OCI-M1 (cell line): ENCODE measurements around the gene FFAR4.

Experiments
- DNase-seq: peaks from one replicate; lab custom pipeline; 2025; lab: John Stamatoyannopoulos, UW

Gene FFAR4

DNA sequence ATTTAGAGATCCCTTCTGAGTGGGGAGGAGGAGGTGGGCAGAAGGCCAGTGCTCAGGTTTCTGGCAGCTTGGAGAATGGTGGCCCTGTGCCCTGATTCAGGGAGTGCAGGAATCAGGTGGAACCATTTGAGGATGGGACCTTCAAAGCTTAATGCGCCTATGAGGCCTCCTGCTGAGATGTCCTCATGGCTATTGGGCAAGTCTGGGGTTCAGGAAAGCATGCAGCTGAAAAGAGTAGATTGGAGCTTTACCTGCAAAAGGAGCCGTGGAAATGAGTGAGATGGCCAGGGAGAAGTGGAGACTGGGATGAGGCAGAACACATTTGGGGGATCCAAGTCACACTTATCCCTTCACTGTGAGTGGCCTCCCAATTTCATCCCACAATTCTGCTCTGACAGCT is 6.1 kb downstream of the FFAR4 start:
- no peak for DNase-seq

DNA sequence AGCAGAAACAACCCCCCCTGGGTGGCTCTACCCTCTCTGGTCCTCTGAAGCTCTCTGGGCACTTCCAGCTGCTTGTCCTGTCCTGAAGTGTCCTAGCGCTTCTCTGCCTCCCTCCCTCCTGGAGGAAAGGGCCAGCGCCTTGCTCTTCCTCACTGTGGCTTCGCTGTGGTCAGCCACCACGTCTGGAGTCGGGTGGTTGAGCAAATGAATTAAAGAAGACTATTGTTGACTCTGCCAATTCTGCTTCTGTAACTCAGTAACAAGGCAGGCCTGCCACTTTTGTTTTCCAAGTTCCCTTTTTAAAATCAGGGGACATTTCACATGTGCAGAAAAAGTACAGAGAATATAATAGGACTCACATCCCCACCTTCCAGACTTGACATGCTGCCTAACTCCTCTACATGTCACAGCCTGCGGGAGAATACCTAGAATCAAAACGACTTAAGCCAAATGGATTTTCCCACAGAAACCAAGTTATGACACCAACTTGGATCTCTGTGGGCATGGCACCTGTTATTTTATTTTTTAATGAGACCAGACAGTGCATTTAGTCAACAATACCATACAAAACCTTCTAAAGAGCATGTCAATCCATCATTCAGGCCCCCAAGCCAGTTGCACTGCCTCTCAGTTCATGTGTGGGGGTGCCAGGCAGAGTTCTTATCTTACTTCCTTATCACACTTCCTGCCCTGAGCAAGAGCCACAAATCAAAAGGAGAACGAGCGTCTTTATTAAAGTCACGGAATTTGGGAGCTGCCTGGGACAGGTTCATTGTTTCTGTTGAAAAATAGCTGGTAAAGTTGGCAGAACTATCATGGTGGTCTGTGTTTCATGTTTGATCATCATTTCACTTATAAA is 6.8 kb downstream of the FFAR4 start:
- peak; percentile 68 for DNase-seq

DNA sequence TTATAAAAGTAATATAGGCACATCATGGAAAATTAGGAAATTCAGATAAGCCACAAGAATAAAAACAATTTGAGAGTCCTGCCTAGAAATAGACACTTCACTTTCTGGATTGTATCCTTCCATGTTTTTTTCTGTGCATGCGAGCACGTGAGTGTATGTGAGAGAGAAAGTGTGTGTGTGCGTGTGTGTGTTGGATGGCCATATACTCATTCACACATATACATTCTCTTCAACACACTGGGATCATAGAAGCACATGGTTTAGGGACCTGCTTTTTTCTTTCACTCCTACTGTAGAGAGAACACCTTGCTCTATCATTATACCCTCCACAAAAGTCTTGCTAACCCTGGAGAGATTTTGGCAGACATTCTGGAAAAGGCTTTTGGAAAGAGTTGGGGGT is 7.5 kb downstream of the FFAR4 start:
- DNase-seq: no peak

DNA sequence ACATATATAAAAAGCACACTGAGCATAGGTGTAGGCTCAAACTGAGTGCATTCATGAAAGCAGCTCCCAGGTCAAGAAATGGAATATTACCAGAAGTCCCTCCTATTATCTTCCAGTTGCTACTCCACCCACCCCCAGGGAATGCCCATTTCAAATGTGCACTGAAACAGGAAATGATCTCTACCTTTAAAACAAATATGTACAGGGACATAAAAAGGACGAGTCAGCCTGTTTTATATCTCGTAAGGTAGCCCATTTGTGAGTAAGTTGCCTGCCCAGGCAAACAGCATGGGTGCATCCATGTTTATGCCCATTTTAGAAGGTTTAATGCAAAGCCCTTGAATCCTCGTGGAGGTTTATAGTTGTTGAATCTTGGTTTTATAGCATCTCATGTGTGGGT is 10.4 kb downstream of the FFAR4 start:
- no peak for DNase-seq

DNA sequence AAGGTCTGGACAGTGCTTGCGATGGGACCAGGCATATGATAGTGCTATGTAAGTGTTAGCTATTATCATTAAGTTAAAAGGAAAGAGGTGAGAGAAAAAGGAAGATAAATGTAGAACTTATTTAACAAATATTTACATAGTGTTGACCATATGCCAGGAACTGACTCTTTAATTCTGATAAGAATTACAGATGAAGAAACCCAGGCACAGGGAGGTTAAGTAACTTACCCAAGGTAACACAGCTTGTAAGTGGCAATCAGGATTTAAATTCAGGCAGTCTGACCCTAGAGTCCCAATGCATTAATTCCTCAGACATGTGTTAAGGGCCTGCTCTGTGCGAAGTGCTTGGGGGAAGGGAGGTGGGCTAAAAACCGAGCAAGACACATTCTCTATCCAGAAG is 11.1 kb downstream of the FFAR4 start:
- no peak for DNase-seq

DNA sequence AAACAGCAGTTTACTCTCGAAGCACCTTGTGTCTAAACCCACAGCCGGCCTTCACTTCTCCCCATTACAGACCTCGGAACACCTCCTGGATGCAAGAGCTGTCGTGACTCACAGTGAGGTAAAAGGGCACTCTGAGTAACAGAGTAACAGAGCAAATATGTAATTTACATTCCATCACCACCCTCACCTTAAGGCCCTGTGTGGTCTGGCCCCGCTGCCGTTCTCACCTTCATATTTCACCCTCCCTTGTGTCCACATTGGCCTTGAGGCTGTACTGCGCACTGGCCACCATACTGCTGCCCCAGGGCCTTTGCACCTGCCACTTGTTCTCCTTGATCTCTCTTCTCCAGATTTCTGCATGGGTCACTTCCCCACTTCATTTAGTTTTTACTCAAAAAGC is 12.6 kb downstream of the FFAR4 start:
- no peak for DNase-seq

DNA sequence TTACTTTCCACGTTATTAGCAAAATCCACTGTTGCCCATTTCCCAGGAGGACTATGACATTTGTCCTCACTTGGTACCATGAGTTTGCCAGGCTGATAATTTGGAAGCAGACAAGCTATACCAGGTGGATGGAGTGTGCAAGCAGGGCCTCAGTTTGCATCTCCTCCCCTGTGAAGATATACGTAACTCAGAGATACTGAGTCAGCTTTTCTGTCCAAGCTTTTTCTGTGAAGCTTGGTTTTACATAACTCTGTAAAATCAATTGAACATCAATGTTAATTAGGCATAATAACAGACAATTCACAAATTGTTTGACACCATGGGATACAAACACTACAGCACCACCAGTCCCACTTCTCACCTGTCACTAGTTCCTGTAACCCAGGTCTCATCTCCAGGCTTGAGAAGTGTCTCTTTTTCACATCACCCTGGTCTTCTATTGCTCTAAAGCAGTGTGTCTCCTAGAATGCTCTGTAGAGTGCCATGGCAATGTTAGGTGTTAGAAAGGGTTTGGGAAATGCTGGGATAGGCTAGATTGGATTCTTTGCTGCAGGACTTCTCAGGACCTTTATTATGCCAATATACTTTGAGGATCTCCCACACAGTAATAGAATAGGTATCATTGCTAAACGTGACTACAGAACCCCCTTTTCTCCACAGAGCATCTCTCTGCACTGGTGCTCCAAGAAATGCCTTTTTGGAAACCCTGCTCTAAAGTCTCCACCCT is 13.7 kb downstream of the FFAR4 start:
- DNase-seq: no peak

DNA sequence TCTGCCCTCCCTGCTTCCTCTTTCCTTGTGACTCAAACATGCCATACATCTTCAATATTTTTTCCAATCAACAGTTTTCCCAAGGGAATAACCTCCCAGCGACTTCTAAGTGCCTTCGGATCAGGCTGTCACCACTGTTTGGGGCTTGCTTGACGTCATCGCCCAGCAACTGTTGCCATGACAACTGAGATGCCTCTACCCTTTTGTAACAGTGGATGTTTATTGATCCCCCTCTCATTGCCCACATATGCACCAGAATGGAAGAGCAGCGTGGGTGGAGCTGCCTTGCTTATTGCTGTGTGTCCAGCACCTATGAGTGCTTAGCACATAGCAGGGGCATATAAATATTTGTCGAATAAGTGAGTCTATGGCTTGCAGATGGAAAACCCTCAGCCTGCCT is 14.4 kb downstream of the FFAR4 start:
- DNase-seq: no peak

DNA sequence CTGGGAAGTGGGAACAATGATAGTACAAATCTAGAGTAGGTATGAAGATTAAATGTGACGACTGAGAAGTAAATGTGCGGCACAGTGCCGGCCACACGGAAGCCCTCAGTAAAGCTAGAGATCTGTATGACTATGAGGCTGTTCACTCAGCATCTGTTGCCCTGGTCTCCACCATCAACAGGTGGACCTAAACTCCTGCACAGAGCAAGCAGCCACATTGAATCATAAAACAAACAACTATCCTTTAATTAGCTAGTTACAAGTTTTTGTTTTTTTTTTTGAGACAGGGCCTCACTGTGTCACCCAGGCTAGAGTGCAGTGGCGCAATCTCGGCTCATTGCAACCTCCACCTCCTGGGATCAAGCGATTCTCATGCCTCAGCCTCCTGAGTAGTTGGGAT is 18.0 kb downstream of the FFAR4 start:
- DNase-seq: no peak

DNA sequence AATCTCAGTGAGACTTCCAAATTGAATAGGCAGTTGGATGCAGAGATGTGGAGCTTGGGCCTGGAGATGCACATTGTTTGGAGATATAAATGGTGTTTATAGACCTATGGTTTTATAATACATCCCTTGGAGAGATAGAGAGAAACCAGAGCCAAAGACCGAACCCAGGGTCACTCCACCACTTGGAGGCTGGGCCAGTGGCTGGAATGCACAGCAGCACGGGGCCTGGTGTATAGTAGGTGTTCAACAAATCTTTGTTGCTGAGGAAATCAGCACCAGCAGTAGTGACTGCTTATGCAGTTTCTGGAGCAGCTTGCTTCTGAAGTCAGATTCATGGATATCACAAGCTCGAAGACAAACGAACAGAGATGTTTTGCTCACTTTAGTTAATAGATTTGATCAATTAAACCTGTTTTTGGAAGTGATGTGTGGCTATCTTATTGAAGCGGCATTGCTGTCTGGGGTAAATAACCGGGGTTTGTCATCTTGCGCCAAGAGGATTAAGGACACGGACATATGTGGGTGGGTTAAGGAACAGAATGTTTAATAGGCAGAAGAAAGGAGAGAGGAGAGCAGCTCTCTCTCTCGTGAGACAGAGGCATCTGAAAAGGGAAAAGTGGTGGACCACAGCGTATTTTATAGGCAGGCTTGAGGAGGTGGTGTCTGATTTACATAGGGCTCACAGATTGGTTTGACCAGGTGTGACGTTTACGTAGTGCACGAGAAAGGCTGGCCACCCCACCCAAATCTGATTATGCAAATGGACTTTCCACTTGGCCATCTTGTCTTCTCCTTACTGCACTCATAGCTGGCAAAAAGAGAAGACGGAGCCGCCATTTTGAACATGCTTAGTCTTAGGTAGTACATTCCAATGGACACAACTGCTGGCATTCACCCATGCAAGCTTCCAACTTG is 23.4 kb downstream of the FFAR4 start:
- DNase-seq: no peak

DNA sequence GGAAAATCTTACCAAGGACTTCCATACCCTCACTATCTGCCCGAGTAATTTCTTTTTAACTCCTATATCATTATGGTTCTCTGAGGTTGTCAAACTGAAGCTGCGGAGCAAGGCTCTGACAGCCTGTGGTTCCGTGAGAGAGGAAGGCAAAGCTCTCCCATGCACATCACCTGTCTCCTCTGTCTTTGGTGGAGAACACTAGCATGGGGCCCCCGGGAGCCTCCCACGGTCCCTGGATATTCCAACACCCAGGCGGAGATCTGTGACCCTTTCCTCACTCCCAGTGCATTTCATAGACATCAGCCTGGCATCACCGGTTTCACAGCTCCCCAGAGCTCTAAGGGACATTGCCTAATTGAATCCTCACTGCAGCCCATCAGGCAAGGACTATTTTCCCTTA is 24.2 kb downstream of the FFAR4 start:
- DNase-seq: no peak

DNA sequence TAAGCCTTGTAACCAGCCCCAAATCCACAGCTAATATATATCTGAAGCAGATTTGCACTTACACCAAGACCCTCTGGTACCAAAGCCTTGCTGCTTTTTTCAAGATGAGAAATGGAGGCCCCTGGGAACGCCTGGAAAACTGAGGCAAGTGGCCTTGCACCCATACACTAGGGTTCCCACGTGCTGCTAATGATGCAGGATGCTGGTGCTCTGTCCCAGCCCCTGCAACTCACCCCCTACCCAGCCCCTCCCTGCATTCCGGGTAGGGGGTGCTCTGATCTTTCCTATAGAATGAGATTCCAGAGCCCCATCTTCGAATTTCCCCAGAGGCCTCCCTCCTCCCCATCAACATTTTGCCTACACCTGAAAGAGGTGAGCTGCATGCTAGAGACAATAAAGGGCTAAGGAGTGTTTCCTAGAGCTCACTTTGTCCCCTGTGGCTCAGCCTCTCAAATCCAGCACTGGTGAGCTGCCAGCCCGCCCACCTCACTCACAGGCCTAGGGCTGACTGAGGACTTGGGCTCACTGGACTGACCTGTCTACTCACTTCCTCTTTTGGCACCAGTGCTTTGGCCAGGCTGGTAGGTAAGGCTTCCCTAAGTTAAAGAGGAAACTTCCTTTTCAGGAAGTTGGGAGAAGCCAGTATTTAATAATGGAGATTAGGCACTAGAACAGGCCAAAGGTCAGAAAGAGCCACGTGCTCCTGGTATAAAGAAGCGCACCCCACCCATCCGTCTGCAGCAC is 24.8 kb downstream of the FFAR4 start:
- peak; percentile 35 for DNase-seq

DNA sequence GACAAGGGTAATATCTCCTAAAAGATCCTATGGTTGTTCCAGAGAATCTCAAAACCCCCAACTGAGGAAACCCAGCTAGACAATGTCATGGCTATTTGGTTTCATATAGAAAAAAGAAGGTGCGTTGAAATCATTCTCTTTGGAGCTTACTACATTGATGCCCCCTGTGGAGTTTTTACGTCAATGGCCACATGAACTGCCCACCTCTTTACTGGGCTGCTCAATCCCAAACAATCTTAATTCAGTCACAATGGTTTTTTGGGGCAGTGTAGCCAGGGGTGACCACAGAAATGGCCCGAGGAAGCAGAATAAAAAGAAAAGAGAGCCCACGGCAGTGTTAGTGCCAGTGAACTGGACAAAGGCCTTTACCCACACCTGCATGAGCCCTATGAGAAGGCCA is 26.8 kb downstream of the FFAR4 start:
- no peak for DNase-seq

DNA sequence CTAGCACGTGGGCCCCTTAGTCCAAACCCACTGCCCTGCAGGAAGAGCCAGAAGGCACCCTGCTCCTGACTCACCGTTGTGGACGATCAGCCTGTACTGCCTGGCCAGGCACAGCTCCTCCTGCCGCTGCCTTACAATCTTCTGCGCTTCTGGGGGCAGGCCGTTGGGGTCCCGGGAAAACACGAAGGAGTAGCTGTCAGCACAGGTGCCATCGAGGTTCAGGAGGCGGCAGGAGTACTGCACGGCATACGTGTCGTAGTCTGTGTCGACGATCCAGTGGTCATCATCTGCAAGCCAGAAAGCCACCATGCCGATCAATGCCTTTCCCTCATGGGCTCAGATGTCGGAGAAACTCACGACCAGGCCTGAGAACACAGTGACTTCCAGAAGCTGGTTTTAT is 27.3 kb downstream of the FFAR4 start:
- no peak for DNase-seq

DNA sequence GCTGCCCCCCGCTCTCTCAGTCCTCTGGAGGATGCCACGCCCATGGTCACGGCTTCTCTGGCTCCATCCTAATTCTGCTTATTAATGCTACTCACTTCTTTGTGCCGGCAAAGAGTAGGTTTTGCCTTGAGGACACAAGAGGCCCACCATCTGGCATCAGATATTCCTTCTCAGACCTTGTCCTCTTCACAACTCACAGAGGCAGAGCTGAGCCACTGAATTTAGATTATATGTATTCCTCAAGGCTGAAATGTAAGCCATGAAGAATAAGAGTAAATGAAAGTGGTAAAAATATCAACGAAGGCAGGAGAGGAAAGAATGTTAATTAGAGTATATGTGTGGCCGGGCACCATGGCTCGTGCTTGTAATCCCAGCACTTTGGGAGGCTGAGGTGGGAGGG is 28.1 kb downstream of the FFAR4 start:
- no peak for DNase-seq

DNA sequence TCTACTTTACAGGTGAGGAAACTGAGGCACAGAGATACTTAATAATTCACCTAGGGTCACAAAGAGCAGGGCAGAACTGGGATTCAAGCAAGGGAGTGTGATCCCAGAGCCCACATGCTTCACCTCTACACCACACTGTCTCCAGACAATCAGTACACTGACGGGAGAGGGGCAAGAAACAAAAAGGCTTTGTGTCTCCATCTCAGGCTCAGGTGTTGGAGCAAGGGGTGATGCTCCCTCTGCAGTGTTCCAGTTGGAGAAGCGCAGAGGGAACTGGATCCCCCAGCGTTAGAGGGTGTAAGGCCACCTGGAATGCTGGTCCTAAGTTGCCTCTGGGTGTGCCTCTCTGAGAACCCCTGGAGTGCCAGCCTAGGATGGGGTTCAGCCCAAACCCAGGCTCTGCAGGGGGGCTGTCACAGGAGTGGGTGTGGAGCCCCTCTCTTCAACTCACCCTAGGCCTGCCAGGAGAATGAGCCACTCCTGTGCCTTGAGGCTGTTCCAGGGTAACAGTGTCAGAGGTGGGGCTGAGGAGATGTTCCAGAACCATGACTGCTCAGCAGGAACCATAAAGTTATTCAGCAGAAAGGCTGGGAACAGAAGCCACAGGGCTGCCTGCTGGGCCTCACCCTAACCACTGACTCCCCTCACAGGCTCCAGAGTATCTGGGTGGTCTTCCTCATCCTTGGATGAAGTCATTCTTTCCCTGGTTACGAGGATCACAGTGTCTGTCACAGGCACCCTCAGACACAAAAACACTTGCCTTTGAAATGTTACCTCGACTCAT is 29.1 kb downstream of the FFAR4 start:
- no peak for DNase-seq

DNA sequence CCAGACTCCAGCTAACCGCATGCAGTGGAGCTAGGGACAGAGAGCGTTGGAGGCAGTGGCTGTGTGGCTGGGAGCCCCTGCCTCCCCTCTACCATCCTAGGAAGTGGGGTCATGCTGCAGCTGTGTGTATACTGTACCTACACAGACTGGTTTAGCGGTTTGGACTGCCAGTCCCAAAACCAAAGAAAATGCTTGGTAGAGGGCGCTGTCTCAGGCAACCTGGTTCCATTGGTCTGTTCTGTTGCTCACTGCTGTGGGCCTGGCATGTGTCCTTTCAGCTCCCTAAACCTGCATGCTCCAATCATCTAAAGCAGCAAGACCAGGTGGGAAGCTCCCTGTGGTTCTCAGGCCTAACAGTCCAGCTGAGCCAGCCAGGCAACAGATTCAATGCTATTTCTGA is 30.1 kb downstream of the FFAR4 start:
- DNase-seq: no peak

DNA sequence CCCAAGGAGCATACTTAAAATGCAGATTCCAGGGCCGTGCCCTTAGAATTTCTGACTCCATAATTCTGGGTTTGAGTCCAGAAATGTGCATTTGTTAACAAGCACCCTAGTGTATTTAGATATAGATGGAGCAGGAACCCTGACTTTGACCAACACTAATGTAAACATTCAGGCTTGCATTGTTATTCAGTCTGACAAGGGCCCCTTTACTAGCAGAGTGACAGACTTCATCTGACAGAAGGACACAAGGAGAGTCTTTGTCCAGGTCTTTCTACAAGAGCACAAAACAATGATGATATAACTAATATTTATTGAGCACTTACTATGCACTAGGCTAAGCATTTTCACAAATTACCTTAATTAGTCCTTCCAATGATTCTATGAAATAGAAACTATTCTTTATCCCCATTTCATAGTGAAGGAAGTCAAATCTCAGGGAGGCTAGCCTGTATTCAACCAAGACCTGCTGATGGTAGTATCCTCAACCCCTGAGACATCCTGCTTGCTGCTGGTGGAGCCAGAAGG is 30.7 kb downstream of the FFAR4 start:
- DNase-seq: no peak

DNA sequence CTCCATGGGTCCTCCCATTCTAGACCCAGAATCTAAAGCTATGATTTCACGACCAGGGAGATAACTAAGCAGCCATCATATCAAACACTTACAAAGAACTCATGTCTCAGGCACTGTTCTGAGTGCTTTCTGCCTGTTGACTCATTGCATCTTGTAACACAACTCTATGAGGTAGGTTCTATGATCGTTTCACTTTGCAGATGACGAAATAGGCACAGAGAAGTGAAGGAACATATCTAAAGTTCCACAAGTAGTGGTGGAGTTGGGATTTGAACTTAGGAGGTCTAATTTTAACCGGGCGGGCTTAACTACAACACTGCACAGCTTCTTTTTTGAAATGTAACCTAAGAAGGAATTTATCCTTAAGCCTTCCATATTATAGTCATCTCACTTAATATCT is 31.7 kb downstream of the FFAR4 start:
- no peak for DNase-seq

DNA sequence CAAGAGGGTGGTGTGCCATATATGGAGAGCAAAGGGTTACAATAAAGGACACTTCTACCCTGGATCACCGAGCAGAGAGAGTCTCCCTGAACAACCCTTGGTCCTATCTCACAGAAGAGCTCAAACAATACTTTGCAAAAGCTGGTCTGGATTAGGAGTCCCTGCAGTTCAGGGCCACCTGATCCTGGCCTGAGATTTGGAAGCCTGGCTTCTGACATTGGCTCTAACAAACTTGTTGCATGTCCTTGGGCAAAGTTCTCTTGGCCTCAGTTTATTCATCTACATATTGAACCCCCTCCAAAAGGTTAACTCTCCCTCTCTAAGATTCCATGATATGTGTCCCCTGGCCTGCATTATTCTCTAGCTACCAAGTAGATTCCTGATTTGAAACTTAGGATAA is 32.9 kb downstream of the FFAR4 start:
- no peak for DNase-seq

DNA sequence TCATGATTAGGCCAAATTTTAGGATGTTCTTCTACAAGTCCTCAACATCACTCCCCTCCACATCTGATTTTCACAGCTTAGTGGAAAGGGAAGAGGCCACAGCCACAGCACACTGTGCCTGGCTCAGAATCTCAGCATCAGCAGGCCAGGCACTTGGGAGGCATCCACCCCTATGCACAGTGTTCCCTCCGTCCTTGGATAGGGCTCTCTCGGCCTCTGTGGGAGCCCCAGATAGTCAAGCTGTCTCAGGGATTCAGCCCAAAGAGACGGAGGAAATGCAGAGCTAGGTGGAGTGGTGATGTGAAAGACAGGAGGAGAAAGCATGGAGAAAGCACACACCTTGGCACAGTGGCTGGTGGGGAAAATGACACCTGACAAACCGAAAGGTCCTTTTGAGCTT is 33.3 kb downstream of the FFAR4 start:
- DNase-seq: no peak
